Kidney glomerular epithelial cell (primary cell): ENCODE measurements around the gene EHBP1L1.

Source experiments
- DNase-seq: peaks from one replicate; lab custom pipeline; 2025; lab: John Stamatoyannopoulos, UW

EHBP1L1 gene

GRCh38 chr11:65616575-65617001 lies 40.7 kb downstream of the EHBP1L1 start:
- no peak for DNase-seq

DNA sequence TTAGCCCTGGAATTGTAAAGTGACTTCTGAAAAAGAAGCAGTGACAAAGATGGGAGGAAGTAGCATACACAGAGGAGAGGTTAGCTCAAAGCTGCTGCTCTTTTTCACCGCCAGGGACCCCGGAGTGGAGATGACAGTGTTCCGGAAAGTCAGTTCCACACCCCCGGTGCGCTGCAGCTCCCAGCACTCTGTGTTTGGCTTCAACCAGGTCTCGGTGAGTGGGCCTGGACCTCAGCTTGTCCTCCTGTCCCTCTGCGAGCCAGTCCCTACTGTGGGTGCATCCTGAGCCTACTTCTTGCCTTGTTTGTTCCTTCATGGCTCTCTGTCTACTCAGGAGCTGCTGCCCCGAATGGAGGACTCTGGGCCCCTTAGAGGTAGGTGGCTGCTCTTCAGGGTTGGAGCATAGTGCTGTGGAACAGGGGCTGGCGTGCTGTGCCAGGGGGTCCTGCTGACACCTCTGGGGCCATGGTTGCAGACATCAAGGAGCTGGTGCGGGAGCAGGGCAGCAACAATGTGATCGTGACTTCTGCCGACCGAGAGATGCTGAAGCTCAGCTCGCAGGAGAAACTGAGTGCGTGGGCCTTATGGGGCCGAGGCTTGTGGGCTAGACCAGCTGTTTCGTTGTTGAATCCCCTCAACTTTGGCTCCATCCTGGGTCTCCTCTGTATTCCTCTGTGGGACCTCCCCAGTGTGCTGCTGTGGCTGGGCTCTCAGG lies 41.4 kb downstream of the EHBP1L1 start:
- no peak for DNase-seq

- DNase-seq, result no peak
Observed at GRCh38 chr11:65617990-65618751, 42.3 kb downstream of the EHBP1L1 start.

- no peak for DNase-seq
Observed at GRCh38 chr11:65618763-65619162, 42.9 kb downstream of the EHBP1L1 start.

GRCh38 chr11:65619281-65619928 lies 43.6 kb downstream of the EHBP1L1 start:
- no peak for DNase-seq

DNA sequence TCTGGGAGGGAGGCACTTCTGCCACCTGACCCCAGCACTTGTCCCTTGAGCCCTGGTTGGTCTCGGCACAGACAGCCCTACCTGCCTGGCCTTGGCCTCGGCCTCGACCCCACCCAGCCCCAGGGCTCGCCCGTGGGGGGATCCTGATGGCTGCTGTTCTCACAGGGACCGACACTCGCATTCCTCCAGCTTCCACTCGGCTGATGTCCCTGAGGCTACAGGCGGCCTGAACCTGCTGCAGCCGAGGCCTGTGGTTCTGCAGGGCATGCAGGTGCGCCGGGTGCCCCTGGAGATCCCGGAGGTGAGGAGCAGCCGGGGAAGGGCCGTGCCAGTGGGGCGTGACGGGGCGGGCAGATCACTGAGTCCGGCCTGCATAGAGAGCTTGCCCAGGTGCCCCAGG lies 44.8 kb downstream of the EHBP1L1 start:
- no peak for DNase-seq

DNA sequence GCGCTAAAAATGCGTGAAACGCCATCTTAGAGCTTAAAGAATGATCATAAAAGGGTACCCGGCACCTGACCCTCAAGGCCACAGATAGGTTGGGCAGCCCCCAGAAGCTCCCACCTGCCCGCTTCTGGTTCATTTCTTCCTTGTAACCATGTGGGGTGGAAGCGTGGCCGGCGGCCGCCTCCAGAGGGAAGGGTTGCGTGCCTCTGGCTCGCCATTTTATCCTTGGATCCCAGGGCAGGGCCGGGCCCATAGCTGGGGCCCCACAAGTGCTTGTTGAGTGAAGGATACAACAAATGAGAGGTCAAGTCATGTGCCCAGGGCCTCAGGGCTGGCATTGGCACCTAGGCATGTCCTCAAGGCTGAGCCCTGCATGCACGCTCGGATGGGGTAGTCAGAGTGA lies 45.6 kb downstream of the EHBP1L1 start:
- no peak for DNase-seq

DNA sequence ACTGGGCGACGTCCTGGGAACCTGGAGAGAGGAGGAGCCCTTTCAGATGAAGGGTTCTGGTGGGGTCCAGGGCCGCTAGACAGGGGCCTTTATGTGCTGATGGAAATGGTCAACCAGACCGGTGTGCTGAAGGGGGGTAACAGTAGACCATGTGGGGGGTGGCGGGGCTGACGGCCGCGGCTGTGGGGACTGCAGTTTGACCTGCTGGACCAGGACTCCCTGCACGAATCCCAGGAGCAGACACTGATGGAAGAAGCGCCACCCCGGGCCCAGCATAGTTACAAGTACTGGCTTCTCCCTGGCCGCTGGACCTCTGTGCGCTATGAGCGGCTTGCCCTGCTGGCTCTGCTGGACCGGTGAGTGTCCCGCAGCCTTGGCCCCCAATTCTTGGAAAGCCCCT lies 46.2 kb downstream of the EHBP1L1 start:
- no peak for DNase-seq

GRCh38 chr11:65623177-65623576 lies 47.3 kb downstream of the EHBP1L1 start:
- no peak for DNase-seq

- no peak for DNase-seq
Observed at GRCh38 chr11:65623852-65624616, 48.2 kb downstream of the EHBP1L1 start.

DNA sequence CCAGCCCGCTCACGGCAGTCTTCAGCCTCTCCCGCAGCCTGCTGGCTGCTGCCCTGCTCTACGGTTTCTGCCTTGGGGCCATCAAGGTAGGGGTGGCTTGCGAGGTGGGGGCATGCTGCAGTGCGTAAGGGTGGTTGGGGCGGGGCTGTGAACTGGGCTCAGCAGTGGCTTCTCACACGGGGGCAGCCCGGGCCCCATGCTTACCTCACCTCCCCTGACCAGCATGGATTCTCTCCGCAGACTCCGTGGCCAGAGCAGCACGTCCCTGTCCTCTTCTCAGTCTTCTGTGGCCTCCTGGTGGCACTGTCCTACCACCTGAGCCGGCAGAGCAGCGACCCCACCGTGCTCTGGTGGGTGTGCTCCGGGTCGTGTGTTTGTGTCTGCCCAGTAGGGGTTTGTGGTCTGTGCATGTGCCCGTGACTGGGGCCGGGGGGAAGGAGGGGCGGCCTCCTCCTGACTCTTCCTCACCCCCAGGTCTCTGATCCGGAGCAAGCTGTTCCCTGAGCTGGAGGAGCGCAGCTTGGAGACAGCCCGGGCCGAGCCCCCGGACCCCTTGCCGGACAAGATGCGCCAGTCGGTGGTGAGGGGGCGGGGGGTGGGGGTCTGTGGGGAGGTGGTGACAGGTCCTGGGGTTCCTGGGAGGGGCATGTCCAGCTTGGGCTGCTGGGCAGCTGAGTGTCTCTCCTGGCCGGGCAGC lies 49.2 kb downstream of the EHBP1L1 start:
- no peak for DNase-seq

DNA sequence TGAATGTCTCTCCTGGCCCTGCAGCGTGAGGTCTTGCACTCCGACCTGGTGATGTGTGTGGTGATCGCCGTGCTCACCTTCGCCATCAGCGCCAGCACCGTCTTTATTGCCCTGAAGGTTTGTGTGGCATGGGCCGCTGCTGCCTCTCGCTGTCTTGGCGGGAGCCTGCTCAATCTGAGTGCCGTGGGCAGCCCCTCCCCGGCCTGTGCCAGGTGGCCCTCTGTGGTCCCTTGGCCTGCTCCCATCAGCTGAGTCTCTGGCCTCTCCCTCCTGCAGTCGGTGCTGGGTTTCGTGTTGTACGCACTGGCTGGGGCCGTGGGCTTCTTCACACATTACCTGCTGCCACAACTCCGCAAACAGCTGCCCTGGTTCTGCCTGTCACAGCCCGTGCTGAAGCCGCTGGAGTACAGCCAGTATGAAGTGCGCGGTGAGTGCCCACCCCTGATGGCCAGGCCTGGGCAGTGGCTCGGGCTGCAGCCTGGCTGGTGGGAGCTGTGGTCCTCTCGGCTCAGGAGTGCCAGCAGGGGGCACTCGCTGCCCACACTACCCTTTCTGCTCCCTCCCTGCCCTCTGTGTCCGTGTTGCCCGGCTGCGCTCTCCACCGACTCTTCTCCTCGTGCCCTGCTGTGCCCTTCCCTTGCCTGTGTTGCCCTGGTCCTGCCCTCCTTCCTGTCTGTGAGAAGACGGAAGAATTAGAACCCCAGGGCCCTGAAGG lies 49.9 kb downstream of the EHBP1L1 start:
- no peak for DNase-seq

- no peak for DNase-seq
Observed at GRCh38 chr11:65627202-65627601, 51.3 kb downstream of the EHBP1L1 start.

- DNase-seq, result no peak
Observed at GRCh38 chr11:65629579-65629978, 53.7 kb downstream of the EHBP1L1 start.

GRCh38 chr11:65630215-65630614 lies 54.4 kb downstream of the EHBP1L1 start:
- no peak for DNase-seq

DNA sequence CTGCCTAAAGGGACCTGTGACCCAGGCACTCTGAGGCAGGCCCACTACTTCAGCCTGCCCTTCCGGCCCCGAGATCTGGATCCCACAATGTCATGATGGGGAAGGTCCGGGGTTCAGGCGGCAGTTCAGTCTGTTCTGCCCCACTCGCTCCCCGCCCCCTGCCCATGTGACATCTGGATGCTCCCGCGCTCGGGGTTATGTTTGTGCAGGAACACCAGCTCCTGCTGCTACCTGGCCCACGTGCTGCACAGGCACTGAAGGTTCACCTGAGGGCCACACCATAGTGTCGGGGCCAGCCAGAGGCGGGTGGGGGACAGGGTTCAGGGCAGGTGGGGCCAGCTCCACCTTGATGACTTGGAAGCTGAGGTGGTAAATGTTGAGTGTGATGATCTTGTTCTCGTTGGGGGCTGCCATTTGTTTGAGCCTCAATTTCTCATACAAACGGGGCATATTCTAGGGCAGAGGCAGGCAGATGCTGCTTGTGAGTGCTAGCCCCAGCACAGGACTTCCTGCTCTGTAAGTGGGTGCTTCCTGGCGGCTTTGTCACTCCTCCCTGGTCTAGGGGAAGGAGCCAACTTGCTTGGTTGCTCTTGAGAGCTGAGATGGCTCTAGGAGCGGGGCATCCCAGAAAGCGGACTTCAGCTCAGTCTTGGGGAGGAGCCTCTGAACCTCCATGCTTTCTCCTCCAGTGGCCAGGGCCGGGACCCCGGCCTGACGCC lies 57.7 kb downstream of the EHBP1L1 start:
- DNase-seq, result no peak

- DNase-seq, result no peak
Observed at GRCh38 chr11:65634109-65634436, 58.2 kb downstream of the EHBP1L1 start.

DNA sequence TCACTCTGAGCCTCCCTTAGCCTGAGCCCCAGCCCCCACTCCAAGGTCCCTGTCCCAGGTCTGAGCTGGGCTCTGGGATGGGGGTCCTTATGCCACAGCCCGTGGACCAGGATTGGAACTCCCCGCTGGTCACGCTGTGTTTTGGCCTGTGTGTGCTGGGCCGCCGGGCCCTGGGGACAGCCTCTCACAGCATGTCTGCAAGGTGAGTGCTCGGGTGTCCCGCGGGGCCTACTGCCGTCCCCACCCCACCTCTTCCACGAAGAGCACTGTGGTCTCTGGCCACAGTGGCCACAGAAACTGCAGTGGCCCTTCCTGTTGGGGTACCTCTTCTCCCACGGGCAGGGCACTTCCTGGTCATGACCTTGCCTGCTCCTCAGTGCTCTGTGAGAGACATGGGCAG lies 58.6 kb downstream of the EHBP1L1 start:
- DNase-seq, result no peak

GRCh38 chr11:65634905-65635731 lies 59.3 kb downstream of the EHBP1L1 start:
- no peak for DNase-seq
